ENCODE results near the gene MANBA. TPM values are rescaled to one million over a fixed set of nuclear protein-coding genes. Genes with fewer than 3 reads are reported as not detected.

Gene MANBA
- 8.7 TPM for polyA plus RNA-seq (2013, experiment 1 of 2; ENCODE audit: insufficient read length)
- 9.3 TPM for polyA plus RNA-seq (2013, experiment 2 of 2; ENCODE audit: insufficient read length)

- DNase-seq, result peak; percentile 73
Observed at GRCh38 chr4:102760645-102761295, at the start of gene MANBA. Gene MANBA, minus strand, starts transcription at chr4:102760968. Its CDS starts 74 bp downstream, at chr4:102760894.

- DNase-seq, result no peak
Observed at GRCh38 chr4:102809691-102810090, 48.9 kb upstream of the MANBA start.

- no peak for DNase-seq
Observed at GRCh38 chr4:102809190-102809589, 48.4 kb upstream of the MANBA start.

DNA sequence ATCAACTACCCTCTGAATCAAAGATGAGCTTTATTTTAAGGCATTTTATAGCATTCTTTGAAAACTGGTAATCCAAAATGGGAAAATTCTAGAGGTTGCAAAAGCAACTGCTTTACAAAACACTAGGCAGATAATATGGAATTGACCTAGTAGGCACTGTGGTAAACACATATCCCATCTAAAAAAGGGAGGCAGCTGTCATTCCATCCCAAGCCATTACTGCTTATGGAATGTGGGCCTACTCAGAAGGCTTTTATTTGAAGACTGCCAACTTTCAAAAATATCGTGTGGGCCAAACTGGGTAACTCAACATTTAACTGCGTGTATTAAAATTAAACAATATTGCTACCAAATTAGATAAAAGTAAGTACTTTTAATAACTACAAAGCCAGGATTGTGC is 47.2 kb upstream of the MANBA start:
- no peak for DNase-seq

GRCh38 chr4:102807345-102807744 is 46.6 kb upstream of the MANBA start:
- no peak for DNase-seq

DNA sequence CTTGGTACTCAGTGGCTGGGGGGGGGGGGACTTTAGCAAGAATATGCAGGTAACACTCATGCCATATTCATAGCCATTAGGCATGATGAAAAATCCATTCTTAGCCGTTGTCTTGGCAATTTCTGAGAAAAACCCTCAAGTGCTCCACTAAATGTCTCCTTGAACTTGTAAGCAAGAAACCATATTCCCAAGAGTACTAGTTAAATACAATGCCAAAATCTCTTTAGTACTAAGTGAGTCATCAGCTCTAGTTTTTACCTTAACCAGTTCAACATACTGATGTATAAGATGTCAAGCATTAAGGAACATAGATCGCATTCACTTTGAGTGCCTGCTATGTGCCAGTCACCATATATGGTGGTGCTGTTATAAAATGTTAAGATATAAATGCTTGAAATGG is 39.0 kb upstream of the MANBA start:
- peak; percentile 65 for DNase-seq

GRCh38 chr4:102794999-102795398 is 34.2 kb upstream of the MANBA start:
- no peak for DNase-seq

DNA sequence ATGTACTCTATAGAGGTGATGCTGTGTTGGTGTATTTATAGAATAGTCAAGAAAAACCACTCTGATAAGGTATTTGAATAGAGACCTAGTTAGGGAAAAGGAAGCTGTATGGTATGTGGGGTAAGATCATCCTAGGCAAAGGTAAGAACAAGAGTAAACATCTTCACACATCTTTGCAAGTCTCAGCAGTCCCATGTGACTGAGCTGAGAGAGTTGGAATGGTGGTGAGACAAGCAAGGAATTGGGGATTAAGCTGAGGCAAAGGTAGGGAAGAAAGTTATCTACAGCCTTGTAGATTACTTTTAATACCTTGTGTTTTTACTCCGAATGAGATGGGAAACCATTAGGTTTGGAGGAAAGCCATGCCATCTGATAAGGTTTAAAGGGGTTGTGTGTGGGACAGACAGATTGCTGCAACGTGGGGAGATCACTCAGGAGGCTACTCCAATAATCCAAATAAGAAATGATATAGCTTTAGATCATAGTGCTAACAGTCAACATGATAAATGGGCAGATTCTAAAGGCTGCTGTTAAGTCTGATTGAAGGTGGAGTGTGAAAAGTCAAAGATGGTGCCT is 31.7 kb upstream of the MANBA start:
- DNase-seq, result no peak

DNA sequence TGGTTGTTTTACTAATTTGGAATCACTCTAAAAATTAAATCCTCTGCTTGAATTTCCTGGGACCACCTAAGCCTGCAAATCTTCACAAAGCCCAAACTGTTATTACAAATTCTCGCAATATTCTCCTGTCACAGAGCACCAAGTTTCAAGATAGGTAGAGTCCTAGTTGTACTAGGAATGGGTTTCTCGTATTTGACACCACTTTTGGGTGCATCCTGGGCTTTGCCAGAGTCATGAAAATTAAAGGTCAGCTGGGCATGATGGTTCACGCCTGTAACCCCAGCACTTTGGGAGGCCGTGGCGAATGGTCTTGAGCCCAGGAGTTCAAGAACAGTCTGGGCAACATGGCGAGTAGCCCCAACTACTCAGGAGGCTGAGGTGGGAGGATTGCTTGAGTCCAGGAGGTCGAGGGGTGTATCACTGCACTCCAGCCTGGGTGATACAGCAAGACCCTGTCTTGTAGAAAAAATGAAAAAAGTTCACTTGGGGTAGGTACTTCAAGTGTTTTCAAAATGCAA is 30.6 kb upstream of the MANBA start:
- no peak for DNase-seq

DNA sequence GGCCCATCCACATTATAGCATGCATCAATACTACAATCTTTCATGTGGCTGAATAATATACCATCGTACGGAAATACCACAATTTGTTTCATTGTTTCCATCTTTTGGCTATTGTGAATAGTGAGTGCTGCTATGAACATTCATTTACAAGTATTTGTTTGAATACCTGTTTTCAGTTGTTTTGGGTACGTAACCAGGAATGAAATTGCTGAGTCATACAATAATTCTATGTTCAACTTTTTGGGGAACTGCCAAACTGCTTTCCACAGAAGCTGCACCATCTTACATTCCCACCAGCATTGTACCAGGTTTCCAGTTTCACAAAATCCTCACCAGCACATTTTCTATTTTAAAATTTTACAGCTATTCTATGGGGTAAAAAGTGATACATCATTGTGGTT is 28.5 kb upstream of the MANBA start:
- peak; percentile 78 for DNase-seq

GRCh38 chr4:102787944-102788343 is 27.2 kb upstream of the MANBA start:
- no peak for DNase-seq

DNA sequence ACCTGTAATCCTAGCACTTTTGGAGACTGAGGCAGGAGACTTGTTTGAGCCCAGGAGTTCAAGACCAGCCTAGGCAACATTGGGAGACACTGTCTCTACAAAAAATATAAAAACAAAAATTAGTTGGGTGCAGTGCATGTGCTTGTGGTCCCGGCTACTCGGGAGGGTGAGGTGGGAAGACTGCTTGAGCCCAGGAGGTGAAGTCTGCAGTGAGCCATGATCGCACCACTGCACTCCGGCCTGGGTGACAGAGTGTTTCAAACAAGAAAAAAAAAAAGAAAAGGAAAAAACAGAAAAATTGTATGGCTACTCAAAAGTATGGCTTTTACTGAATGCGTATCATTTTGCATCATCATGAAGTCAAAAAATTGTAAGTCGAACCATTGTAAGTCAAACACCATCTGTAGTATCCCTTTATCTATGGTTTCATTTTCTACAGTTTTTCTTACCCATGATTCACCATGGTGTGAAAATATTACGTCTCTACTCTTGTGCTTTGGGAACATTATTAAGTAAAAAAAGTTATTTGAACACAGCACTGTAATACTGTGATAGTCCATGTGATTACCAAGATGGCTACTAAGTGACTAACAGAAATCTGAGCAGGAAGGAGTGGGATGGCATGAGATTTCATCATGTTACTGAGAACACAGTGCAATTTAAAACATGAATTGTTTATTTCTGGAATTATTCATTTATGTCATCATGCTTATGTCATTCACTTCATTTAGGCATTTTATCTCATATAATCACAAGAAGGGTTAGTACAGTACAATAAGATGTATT is 26.5 kb upstream of the MANBA start:
- peak; percentile 62 for DNase-seq

- no peak for DNase-seq
Observed at GRCh38 chr4:102786279-102786678, 25.5 kb upstream of the MANBA start.

DNA sequence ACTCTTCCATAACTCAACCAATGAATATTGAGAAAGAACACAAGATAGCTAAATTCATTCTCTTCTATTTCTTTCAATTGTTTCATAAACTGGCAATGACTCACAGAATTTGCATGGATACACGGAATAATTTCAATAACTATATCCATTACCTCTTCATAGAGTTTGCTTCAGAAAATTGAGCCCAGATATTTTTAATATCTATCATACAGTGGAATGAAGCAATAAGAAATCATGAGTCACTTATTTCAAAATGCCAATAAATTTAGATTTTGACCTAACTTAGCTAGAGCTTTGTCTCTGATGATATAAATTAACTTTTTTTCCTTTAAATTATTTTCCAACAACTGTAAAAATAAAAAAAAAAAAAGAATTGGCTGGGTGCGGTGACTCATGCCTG is 22.2 kb upstream of the MANBA start:
- DNase-seq, result peak; percentile 20

- DNase-seq, result no peak
Observed at GRCh38 chr4:102781570-102781969, 20.8 kb upstream of the MANBA start.

DNA sequence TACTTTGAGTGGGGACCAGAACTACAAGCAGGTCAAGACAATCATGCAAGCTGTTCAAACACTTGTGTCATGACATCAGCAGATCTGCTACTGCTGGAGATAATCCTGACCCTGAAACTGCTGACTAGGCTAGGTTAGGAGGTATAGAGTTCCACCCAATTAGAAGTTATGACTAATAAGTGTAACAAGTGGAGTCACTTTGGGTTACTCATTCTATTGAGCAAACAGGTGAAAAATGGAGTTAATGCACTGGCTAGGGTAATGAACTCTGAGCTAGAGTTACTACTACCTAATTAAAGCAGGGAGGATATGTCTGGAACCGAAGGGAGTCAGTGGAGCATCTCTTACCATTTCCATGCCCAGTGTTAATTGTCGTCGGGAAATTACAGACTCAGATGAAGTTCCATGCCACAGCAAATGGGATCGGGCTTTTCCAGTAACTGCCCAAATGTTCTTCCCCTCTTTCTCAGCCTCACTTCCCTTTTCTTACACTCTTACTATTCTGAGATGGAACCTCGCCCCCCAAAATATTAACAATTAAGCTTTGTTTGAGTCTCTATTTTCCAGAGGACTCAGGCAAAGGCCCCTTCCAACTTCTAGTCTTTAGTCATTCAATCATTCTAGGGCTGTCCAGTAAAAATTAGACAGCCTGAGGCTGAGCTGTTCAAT is 19.8 kb upstream of the MANBA start:
- no peak for DNase-seq

DNA sequence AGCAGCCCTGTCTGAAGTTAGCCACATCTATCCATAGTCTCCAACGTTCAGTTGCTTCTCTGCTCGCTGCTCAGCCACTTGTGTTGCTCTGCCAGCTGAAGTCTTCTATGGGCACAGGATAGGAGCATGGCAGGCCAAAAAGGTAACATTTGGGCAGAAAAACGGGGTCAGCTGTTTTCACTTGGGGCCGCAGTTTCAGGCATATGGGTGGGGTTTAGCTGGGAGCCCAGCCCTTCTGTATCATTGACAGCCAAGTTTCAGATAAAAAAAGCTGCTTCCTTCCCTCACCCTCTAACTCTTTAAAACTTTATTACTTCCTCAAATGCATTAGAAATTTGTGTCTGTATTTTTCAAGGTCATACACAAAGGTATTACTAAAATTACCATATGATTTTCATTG is 18.4 kb upstream of the MANBA start:
- DNase-seq, result no peak

GRCh38 chr4:102778720-102779119 is 18.0 kb upstream of the MANBA start:
- DNase-seq, result no peak

DNA sequence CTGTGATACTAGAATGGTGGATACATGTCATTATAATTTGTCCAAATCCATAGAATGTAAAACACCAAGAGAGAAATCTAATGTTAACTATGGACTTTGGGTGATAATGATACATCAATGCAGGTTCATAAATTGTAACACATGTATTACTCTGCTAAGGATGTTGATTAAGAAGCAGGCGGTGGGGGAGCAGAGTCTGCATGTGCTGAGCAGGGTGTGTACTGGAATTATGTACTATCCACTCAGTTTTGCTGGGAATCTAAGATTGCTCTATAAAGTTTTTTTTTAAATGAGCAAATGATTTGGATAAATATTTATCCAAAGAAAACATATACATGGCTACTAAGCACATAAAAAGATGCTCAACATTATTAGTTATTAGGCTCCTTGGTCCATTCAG is 15.0 kb upstream of the MANBA start:
- no peak for DNase-seq

DNA sequence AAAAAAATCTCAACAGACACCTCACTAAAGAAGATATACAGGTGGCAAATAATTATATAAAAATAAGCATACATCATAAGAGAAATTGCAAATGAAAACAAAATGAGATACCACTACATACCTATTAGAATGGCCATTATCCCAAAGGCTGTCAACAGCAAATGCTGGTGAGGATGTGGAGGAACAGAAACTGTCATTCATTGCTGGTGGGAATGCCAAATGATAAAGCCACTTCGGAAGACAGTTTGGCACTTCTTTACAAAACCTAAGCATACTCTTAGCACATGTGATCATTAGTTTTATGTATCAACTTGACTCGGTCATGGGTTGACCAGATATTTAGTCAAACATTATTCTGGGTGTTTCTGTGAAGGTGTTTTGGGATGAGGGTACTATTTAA is 13.5 kb upstream of the MANBA start:
- DNase-seq, result no peak

GRCh38 chr4:102772738-102773340 is 12.1 kb upstream of the MANBA start:
- no peak for DNase-seq

- peak; percentile 23 for DNase-seq
Observed at GRCh38 chr4:102764901-102765300, 4.1 kb upstream of the MANBA start.

- no peak for DNase-seq
Observed at GRCh38 chr4:102761906-102762305, 1.1 kb upstream of the MANBA start.
